T-cell (primary cell): ENCODE data around the gene ARPC5L. TPM values are rescaled to one million over a fixed set of nuclear protein-coding genes. Genes with fewer than 3 reads are reported as not detected.
"Not testable (repeated sequence)": the region's sequence is repeated elsewhere in the genome, so short reads cannot be mapped to it uniquely, and the experiment has no call there.

Source experiments
- ATAC-seq, 4 experiments: fragments of 200-7000 bp in 3 of 4; fragments of 150-1000 bp in 1 of 4; cut with Tn5 transposase; replicated peaks in 1 of 4; 1 replicate in 3 of 4; 2 replicates in 1 of 4; pipeline ENCODE4 v1.10.0; 2021; ENCODE audit warnings: moderate library complexity in 3 of 4, mild to moderate bottlenecking in 2 of 4, moderate number of reproducible peaks in 1 of 4
- CTCF ChIA-PET, 2 donors: fragments of 300-600 bp; sonication (Branson Sonifier 250); formaldehyde crosslinking; loops; one replicate each; lab custom pipeline; 2022; ENCODE audit warnings: antibody characterized with exemption in 2 of 2; lab: Charles Lee
- POLR2A ChIA-PET, 2 donors: fragments of 300-600 bp; sonication (Branson Sonifier 250); formaldehyde crosslinking; loops; one replicate each; lab custom pipeline; 2022; ENCODE audit warnings: antibody characterized with exemption in 2 of 2; lab: Charles Lee
- DNase-seq, 35 experiments: peaks; one replicate each; pipeline versions ENCODE4 v3.0.0 to v3.0.0-alpha.2; 2013 to 2023
- H3K27ac ChIP-seq: one replicate; pipeline ENCODE4 v1.5.1; 2013; ENCODE audit warnings: low read length
- H3K27me3 ChIP-seq, 2 experiments: replicated peaks in 1 of 2; 1 replicate in 1 of 2; 2 replicates in 1 of 2; pipeline versions ENCODE4 v1.6.1 to v1.7.0; 2013; ENCODE audit warnings: low read length in 1 of 2, mixed read lengths in 1 of 2; ENCODE audit not compliant: control insufficient read depth in 2 of 2, insufficient read depth in 2 of 2; ENCODE audit errors: extremely low read depth in 1 of 2
- H3K36me3 ChIP-seq, 2 donors: 1 replicate in 1 of 2; 2 replicates in 1 of 2; pipeline versions ENCODE4 v1.6.1 to v1.7.0; 2013; ENCODE audit warnings: low read length in 1 of 2; ENCODE audit not compliant: control insufficient read depth in 2 of 2, insufficient read depth in 1 of 2; ENCODE audit errors: extremely low read depth in 1 of 2
- H3K4me1 ChIP-seq, 2 experiments: 1 replicate in 1 of 2; 2 replicates in 1 of 2; pipeline versions ENCODE4 v1.6.1 to v1.7.0; 2013; ENCODE audit warnings: low read length in 2 of 2, mixed read lengths in 1 of 2; ENCODE audit not compliant: insufficient read depth in 2 of 2, control insufficient read depth in 1 of 2; ENCODE audit errors: extremely low read depth in 1 of 2
- H3K4me3 ChIP-seq, 2 donors: 1 replicate in 1 of 2; 2 replicates in 1 of 2; pipeline versions ENCODE4 v1.5.1 to v1.7.0; 2013; ENCODE audit warnings: mild to moderate bottlenecking in 2 of 2, low read length in 1 of 2, moderate library complexity in 1 of 2; ENCODE audit not compliant: control insufficient read depth in 1 of 2; ENCODE audit errors: extremely low read depth in 1 of 2
- H3K9me3 ChIP-seq: 2 replicates; pipeline ENCODE4 v1.7.0; 2013
- H3K27ac Mint-ChIP-seq, 2 donors: one replicate each; pipeline ENCODE4 v1.8.0; 2020 to 2021; ENCODE audit warnings: mild to moderate bottlenecking in 2 of 2, mixed read lengths in 2 of 2
- H3K27me3 Mint-ChIP-seq, 2 donors: one replicate each; pipeline ENCODE4 v1.8.0; 2021 to 2022; ENCODE audit warnings: mixed read lengths in 2 of 2
- H3K36me3 Mint-ChIP-seq: one replicate; pipeline ENCODE4 v1.8.0; 2021; ENCODE audit warnings: mixed read lengths
- H3K4me1 Mint-ChIP-seq, 3 donors: one replicate each; pipeline ENCODE4 v1.8.0; 2020 to 2022; ENCODE audit warnings: mixed read lengths in 3 of 3, mild to moderate bottlenecking in 1 of 3
- H3K4me3 Mint-ChIP-seq, 3 donors: one replicate each; pipeline ENCODE4 v1.8.0; 2020 to 2022; ENCODE audit warnings: mild to moderate bottlenecking in 3 of 3, mixed read lengths in 3 of 3, moderate library complexity in 3 of 3
- H3K9me3 Mint-ChIP-seq, 3 donors: one replicate each; pipeline ENCODE4 v1.8.0; 2020 to 2022; ENCODE audit warnings: mixed read lengths in 3 of 3
- WGBS: methylation state at CpG from one replicate; pipeline ENCODE4 v1.1.5; 2013; ENCODE audit warnings: missing lambda C conversion rate; ENCODE audit not compliant: insufficient coverage; 5-methylcytosine and 5-hydroxymethylcytosine counted together
- total RNA-seq, 35 experiments: library from RNA in 6 of 35; stranded (reverse) in 6 of 35; fragments of 120-200 nt in 1 of 35; gene quantifications; one replicate each; pipeline versions ENCODE4 v1.2.1 to v1.2.4 and lab custom pipeline; 2013 to 2026

The ARPC5L gene
- total RNA-seq, 5 donors from 2014 or later (not counting 1 experiment from before 2014, with no cell fraction given) = 29.1 to 55.3 (median 35.9) TPM

DNA sequence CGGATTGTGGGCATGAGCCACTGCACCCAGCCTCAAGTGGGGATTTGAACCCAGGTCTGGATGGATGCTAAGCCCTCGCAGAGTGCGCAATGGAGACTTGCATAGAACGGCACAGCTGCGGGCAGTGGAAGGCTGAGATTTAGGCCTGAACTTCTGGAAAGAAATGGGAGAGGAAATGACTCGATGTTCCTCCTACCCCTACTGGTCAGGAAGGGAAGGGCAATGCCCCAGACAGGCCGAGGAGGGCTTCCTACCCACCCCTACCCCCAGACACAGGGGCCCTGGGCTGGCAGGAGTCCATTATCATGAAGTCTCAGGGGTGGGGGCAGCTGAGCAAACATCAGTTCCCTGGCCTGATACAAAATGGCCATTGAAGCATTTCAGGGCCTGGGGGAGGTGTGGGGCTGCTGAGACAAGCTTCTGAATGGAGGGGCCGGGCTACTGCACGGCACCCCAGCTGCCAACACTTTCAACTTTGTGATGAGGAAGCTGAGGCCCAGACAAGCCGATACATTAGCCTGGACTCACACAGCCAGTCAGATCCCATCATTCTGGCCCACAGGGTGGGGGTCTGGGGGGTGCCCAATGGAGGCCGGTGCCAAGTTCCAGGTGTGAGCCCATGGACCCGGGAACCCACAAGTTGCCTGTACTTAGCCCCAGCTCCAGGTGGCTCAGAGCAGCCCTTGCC is 22.2 kb upstream of the ARPC5L start:
- no peak overlapping the region for H3K27ac Mint-ChIP-seq
- H3K4me1 ChIP-seq = no peaks in the 10 kb centered on the region
- no peak overlapping the region for H3K4me3 Mint-ChIP-seq
- POLR2A ChIA-PET = no interaction called here
- H3K27me3 ChIP-seq = peaks cover 0 to 37% of the 10 kb centered on the region in 2 experiments
- no peak overlapping the region for H3K27ac ChIP-seq
- H3K36me3 Mint-ChIP-seq = no peaks in the 10 kb centered on the region
- no peaks in the 10 kb centered on the region for H3K9me3 Mint-ChIP-seq
- H3K4me3 ChIP-seq = no peak overlapping the region
- WGBS = 73% methylated on average over 4 of the region's 12 CpGs
- DNase-seq (no peak), ATAC-seq (no peak)
- no peaks in the 10 kb centered on the region for H3K4me1 Mint-ChIP-seq
- H3K27me3 Mint-ChIP-seq = peaks cover 21 to 26% of the 10 kb centered on the region in 2 donors
- CTCF ChIA-PET = interaction anchor here in 1 of 2 donors (1.0 kb wide), 2 partner anchors 54 to 65 kb away, joined by 3 read pairs; no protein-coding TSS in a partner anchor
- no peaks in the 10 kb centered on the region for H3K36me3 ChIP-seq
- H3K9me3 ChIP-seq = no peaks in the 10 kb centered on the region

DNA sequence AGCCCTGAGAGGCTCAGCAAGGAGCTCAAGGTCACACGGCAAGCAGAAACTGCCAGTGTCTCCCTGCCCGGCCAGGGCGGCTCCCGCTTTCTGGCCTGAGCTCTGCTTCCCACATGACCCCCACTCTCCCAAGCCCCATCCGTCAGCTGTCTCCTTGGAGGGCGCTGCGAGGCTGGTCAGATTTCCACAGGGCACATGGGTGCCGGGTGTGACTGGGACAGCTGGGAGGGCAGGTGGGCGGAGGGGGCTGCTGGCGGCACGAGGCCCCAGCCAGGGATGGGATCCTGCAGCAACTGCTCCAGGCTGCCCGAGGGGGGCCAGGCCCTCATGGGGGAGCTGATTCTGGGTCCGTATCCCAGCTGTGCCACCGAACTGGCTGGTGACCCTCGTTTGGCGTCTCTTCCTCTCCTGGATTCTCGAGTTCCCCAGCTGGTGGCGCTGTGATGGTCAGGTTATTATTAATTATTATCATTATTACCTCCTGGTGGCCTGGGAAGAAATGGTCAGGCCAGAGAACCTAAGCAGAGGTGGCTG is 21.6 kb upstream of the ARPC5L start:
- H3K27me3 ChIP-seq = peaks cover 0 to 31% of the 10 kb centered on the region in 2 experiments
- WGBS = 66% methylated on average over 12 of the region's 18 CpGs
- H3K36me3 Mint-ChIP-seq = no peaks in the 10 kb centered on the region
- H3K4me1 Mint-ChIP-seq = no peaks in the 10 kb centered on the region
- no peak overlapping the region for H3K4me3 ChIP-seq
- H3K27me3 Mint-ChIP-seq = peaks cover 20 to 25% of the 10 kb centered on the region in 2 donors
- H3K27ac Mint-ChIP-seq = no peak overlapping the region
- no peak for ATAC-seq
- H3K9me3 Mint-ChIP-seq = no peaks in the 10 kb centered on the region
- DNase-seq = no peak
- ChIA-PET POLR2A (no interaction called here), CTCF (interaction anchor here in 1 of 2 donors (1.0 kb wide), 2 partner anchors 54 to 65 kb away, joined by 3 read pairs; no protein-coding TSS in a partner anchor)
- no peak overlapping the region for H3K27ac ChIP-seq
- H3K9me3 ChIP-seq = no peaks in the 10 kb centered on the region
- H3K4me1 ChIP-seq = no peaks in the 10 kb centered on the region
- H3K36me3 ChIP-seq = no peaks in the 10 kb centered on the region
- no peak overlapping the region for H3K4me3 Mint-ChIP-seq

- no peaks in the 10 kb centered on the region for H3K9me3 Mint-ChIP-seq
- DNase-seq = no peak
Observed at GRCh38 chr9:124841075-124841821, 20.7 kb upstream of the ARPC5L start.

GRCh38 chr9:124843456-124844034 is 18.4 kb upstream of the ARPC5L start:
- no peaks in the 10 kb centered on the region for H3K4me1 ChIP-seq
- no peak overlapping the region for H3K27ac Mint-ChIP-seq
- CTCF ChIA-PET = interaction anchor here in 1 of 2 donors (0.7 kb wide), 1 partner anchor 635 kb away, joined by 3 read pairs; no protein-coding TSS in a partner anchor
- no peak overlapping the region for H3K4me3 Mint-ChIP-seq
- no peaks in the 10 kb centered on the region for H3K36me3 Mint-ChIP-seq
- H3K9me3 Mint-ChIP-seq = no peaks in the 10 kb centered on the region
- no peak for DNase-seq
- WGBS = 81% methylated on average over 9 of the region's 11 CpGs
- ATAC-seq = no peak
- POLR2A ChIA-PET = no interaction called here
- no peak overlapping the region for H3K4me3 ChIP-seq
- H3K4me1 Mint-ChIP-seq = no peaks in the 10 kb centered on the region
- H3K27me3 Mint-ChIP-seq = peaks cover 9 to 11% of the 10 kb centered on the region in 2 donors
- no peaks in the 10 kb centered on the region for H3K9me3 ChIP-seq
- H3K36me3 ChIP-seq = no peaks in the 10 kb centered on the region
- H3K27ac ChIP-seq = no peak overlapping the region
- H3K27me3 ChIP-seq = peaks cover 0 to 26% of the 10 kb centered on the region in 2 experiments

More at GRCh38 chr9:124841075-124841821, 20.7 kb upstream of the ARPC5L start:
- H3K4me1 ChIP-seq = no peaks in the 10 kb centered on the region
- Mint-ChIP-seq H3K27ac (no peak overlapping the region), H3K36me3 (no peaks in the 10 kb centered on the region), H3K4me3 (no peak overlapping the region), H3K27me3 (peaks cover 16 to 20% of the 10 kb centered on the region in 2 donors), H3K4me1 (no peaks in the 10 kb centered on the region)
- H3K36me3 ChIP-seq = no peaks in the 10 kb centered on the region
- POLR2A ChIA-PET = no interaction called here
- no peak overlapping the region for H3K4me3 ChIP-seq
- WGBS = 73% methylated on average over 7 of the region's 14 CpGs
- ATAC-seq = no peak
- H3K9me3 ChIP-seq = no peaks in the 10 kb centered on the region
- H3K27ac ChIP-seq = no peak overlapping the region
- CTCF ChIA-PET = interaction anchor here in 1 of 2 donors (0.6 kb wide), 1 partner anchor 9 kb away, joined by 3 read pairs; no protein-coding TSS in a partner anchor
- peaks cover 0 to 30% of the 10 kb centered on the region in 2 experiments for H3K27me3 ChIP-seq

DNA sequence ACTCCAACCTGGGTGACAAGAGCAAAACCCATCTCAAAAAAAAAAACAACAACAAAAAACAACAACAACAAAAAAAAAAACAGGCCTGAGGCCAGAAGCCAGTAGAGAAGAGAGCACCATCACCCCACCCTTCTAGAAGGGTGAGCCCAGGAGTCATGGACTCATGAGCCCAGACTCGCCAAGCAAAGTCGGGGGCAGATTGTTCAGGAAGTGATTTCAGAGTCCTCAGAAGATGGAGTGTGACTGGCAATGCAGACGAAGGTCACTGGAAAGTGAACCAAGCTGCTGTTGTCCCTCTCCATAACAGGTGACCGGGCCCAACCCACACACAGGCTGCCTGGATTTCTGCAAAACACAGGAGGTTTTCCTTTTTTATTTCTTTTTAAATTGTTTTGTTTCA is 17.6 kb upstream of the ARPC5L start:
- WGBS = 79% methylated on average over 3 of the region's 4 CpGs
- Histone ChIP-seq H3K4me1 (no peaks in the 10 kb centered on the region), H3K36me3 (no peaks in the 10 kb centered on the region), H3K9me3 (no peaks in the 10 kb centered on the region), H3K27me3 (peaks cover 0 to 29% of the 10 kb centered on the region in 2 experiments), H3K27ac (no peak overlapping the region), H3K4me3 (no peak overlapping the region)
- ATAC-seq (no peak), DNase-seq (no peak)
- Mint-ChIP-seq H3K4me3 (no peak overlapping the region), H3K27me3 (peaks cover 8 to 9% of the 10 kb centered on the region in 2 donors), H3K9me3 (no peaks in the 10 kb centered on the region), H3K36me3 (no peaks in the 10 kb centered on the region), H3K27ac (no peak overlapping the region), H3K4me1 (no peaks in the 10 kb centered on the region)
- POLR2A ChIA-PET = no interaction called here
- CTCF ChIA-PET = no interaction called here

DNA sequence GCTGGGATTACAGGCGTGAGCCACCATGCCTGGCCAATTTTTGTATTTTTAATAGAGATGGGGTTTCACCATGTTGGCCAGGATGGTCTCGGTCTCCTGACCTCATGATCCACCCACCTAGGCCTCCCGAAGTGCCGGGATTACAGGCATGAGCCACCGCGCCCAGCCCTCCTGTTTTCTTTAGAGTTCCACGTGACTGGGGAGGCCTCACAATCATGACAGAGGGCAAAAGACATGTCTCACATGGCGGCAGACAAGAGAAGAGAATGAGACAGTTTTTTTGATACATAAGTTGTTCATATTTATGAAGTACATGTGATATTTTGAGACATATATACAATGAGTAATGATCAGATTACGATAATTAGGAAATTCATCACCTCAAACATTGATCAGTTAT is 15.5 kb upstream of the ARPC5L start:
- H3K36me3 ChIP-seq, H3K4me3 Mint-ChIP-seq, DNase-seq, H3K36me3 Mint-ChIP-seq, POLR2A ChIA-PET, ATAC-seq, H3K4me3 ChIP-seq, H3K27ac Mint-ChIP-seq, H3K4me1 ChIP-seq, H3K27ac ChIP-seq, CTCF ChIA-PET, H3K9me3 ChIP-seq, H3K9me3 Mint-ChIP-seq, H3K4me1 Mint-ChIP-seq, H3K27me3 Mint-ChIP-seq: not testable (repeated sequence)
- 90% methylated on average over 6 of the region's 9 CpGs for WGBS
- peaks cover 0 to 16% of the 10 kb centered on the region in 2 experiments for H3K27me3 ChIP-seq
